ENCODE measurements around the gene BCAS3.

Gene BCAS3

DNA sequence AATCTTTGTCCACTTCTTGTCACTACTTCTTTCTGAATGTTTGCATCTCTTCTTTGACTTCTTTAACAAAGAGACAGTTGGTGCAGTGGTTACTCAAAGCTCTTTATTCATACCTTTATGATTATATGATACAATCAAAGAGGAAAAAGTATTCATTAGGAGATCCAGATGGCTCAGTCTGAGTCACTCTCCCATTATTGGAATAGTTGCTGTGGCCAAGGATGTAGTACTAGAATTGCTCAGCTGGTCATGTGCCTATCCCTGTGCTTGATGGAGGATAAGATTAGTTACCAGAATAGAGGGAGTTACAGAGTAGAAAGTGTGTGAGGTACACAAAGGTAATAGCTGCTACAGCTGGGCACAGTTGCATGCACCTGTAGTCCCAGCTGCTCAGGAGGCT lies 18.3 kb downstream of the BCAS3 start:
- Histone ChIP-seq H3K18ac (ENCODE audit: low read length) (no peak overlapping the region), H4K8ac (ENCODE audit: low read depth, low read length) (no peak overlapping the region), H4K5ac (ENCODE audit: low read length) (no peak overlapping the region), H2BK120ac (ENCODE audit: low read depth, low read length) (no peak overlapping the region), H3K4me1 (ENCODE audit: control insufficient read depth, low read depth, low read length) (no peaks in the 10 kb centered on the region), H2BK15ac (replicated peaks; ENCODE audit: low read depth) (no peak overlapping the region), H3K36me3 (ENCODE audit: control insufficient read depth, insufficient read depth, low read length) (no peaks in the 10 kb centered on the region), H3K79me1 (ENCODE audit: low read length) (no peaks in the 10 kb centered on the region), H3K79me2 (ENCODE audit: control insufficient read depth, insufficient read depth, low read length) (no peaks in the 10 kb centered on the region), H3K27ac (ENCODE audit: low read depth, low read length) (no peak overlapping the region), H2BK5ac (ENCODE audit: low read length) (no peak overlapping the region), H2AK5ac (ENCODE audit: low read length) (no peak overlapping the region), H3K4me3 (ENCODE audit: low read length) (no peak overlapping the region), H3K27me3 (ENCODE audit: insufficient read depth, low read length, poor library complexity) (no peaks in the 10 kb centered on the region), H3K23ac (ENCODE audit: low read length) (no peak overlapping the region), H3K56ac (ENCODE audit: low read length) (no peak overlapping the region), H3K9ac (ENCODE audit: low read length) (no peak overlapping the region), H3K4ac (ENCODE audit: low read depth, low read length) (no peak overlapping the region), H3K4me2 (ENCODE audit: low read length) (no peak overlapping the region)
- DNase-seq: no peak

DNA sequence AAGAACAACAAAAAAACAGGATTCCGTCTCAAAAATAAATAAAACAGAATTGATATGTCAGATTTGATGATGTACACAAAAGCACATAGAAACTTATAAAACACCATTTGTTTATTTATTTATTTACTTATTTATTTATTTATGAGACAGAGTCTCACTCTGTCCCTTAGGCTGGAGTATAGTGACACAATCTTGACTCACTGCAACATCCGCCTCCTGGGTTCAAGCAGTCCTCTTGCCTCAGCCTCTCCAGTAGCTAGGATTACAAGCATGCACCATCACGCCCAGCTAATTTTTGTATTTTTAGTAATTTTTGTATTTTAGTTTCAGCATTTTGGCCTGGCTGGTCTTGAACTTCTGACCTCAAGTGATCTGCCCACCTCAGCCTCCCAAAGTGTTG lies 21.4 kb downstream of the BCAS3 start:
- Histone ChIP-seq H3K27ac (ENCODE audit: low read depth, low read length) (no peak overlapping the region), H3K27me3 (ENCODE audit: insufficient read depth, low read length, poor library complexity) (no peaks in the 10 kb centered on the region), H2AK5ac (ENCODE audit: low read length) (no peak overlapping the region), H3K18ac (ENCODE audit: low read length) (no peak overlapping the region), H2BK120ac (ENCODE audit: low read depth, low read length) (no peak overlapping the region), H3K79me1 (ENCODE audit: low read length) (no peaks in the 10 kb centered on the region), H3K4me2 (ENCODE audit: low read length) (no peak overlapping the region), H3K4me1 (ENCODE audit: control insufficient read depth, low read depth, low read length) (no peaks in the 10 kb centered on the region), H3K9ac (ENCODE audit: low read length) (no peak overlapping the region), H4K5ac (ENCODE audit: low read length) (no peak overlapping the region), H2BK15ac (replicated peaks; ENCODE audit: low read depth) (no peak overlapping the region), H3K36me3 (ENCODE audit: control insufficient read depth, insufficient read depth, low read length) (no peaks in the 10 kb centered on the region), H3K79me2 (ENCODE audit: control insufficient read depth, insufficient read depth, low read length) (no peaks in the 10 kb centered on the region), H3K56ac (ENCODE audit: low read length) (no peak overlapping the region), H4K8ac (ENCODE audit: low read depth, low read length) (no peak overlapping the region), H3K4me3 (ENCODE audit: low read length) (no peak overlapping the region), H3K23ac (ENCODE audit: low read length) (no peak overlapping the region), H2BK5ac (ENCODE audit: low read length) (no peak overlapping the region), H3K4ac (ENCODE audit: low read depth, low read length) (no peak overlapping the region)
- WGBS (ENCODE audit: extremely low coverage, insufficient coverage, low lambda C conversion rate): no CpG with 5 or more reads among the region's 3 CpGs
- no peak for DNase-seq

DNA sequence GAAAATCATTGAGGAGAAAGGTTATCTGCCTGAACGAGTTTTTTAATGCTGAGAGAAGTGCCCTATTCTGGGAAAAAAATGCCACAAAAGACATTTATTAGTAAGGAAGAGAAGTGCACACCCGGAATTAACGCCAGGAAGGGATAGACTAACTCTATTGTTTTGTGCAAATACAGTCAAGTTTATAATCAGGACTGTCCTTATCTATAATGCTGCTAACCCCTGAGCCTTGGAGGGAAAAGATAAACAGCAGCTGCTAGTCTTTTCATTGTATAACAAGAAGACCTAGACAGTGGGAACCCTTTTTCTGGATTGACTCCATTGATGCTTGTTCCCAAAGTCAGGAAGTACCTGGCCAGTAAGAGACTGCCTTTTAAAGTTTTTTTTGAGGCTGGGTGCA lies 26.5 kb downstream of the BCAS3 start:
- no peaks in the 10 kb centered on the region for H3K79me2 ChIP-seq (ENCODE audit: control insufficient read depth, insufficient read depth, low read length)
- WGBS (ENCODE audit: extremely low coverage, insufficient coverage, low lambda C conversion rate): no CpG with 5 or more reads among the region's 3 CpGs
- H3K56ac ChIP-seq (ENCODE audit: low read length): no peak overlapping the region
- H4K8ac ChIP-seq (ENCODE audit: low read depth, low read length): no peak overlapping the region
- H3K4me1 ChIP-seq (ENCODE audit: control insufficient read depth, low read depth, low read length): no peaks in the 10 kb centered on the region
- H3K4me3 ChIP-seq (ENCODE audit: low read length): no peak overlapping the region
- H2BK15ac ChIP-seq (replicated peaks; ENCODE audit: low read depth): no peak overlapping the region
- no peak overlapping the region for H2BK120ac ChIP-seq (ENCODE audit: low read depth, low read length)
- H3K27me3 ChIP-seq (ENCODE audit: insufficient read depth, low read length, poor library complexity): no peaks in the 10 kb centered on the region
- no peak for DNase-seq
- H3K18ac ChIP-seq (ENCODE audit: low read length): no peak overlapping the region
- no peak overlapping the region for H2BK5ac ChIP-seq (ENCODE audit: low read length)
- no peak overlapping the region for H3K9ac ChIP-seq (ENCODE audit: low read length)
- H3K36me3 ChIP-seq (ENCODE audit: control insufficient read depth, insufficient read depth, low read length): no peaks in the 10 kb centered on the region
- no peak overlapping the region for H3K27ac ChIP-seq (ENCODE audit: low read depth, low read length)
- H3K23ac ChIP-seq (ENCODE audit: low read length): no peak overlapping the region
- H2AK5ac ChIP-seq (ENCODE audit: low read length): no peak overlapping the region
- H3K79me1 ChIP-seq (ENCODE audit: low read length): no peaks in the 10 kb centered on the region
- H4K5ac ChIP-seq (ENCODE audit: low read length): no peak overlapping the region
- no peak overlapping the region for H3K4ac ChIP-seq (ENCODE audit: low read depth, low read length)
- H3K4me2 ChIP-seq (ENCODE audit: low read length): no peak overlapping the region

DNA sequence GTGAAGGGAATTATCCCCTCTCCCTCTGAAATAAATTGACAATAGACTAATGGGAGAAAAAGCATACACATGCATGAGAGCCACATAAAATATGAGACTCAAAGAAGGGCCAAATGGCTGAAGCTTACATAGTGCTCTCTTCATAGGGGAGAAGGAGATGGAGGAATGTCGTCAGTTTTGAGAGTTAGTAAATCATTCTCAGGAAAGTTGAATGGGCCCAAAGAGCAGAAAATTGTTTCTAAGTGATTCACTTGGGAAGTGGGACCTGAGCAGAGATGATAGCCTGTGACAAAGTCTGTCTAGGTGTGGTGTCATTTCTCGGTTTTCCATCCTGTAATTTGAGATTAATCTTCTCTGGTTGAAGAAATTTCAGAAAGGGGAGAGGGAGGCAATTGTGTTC lies 35.0 kb downstream of the BCAS3 start:
- Histone ChIP-seq H3K79me2 (ENCODE audit: control insufficient read depth, insufficient read depth, low read length) (no peaks in the 10 kb centered on the region), H2BK5ac (ENCODE audit: low read length) (no peak overlapping the region), H3K23ac (ENCODE audit: low read length) (no peak overlapping the region), H3K4ac (ENCODE audit: low read depth, low read length) (no peak overlapping the region), H2BK120ac (ENCODE audit: low read depth, low read length) (no peak overlapping the region), H4K5ac (ENCODE audit: low read length) (no peak overlapping the region), H3K4me2 (ENCODE audit: low read length) (no peak overlapping the region), H3K56ac (ENCODE audit: low read length) (no peak overlapping the region), H3K79me1 (ENCODE audit: low read length) (no peaks in the 10 kb centered on the region), H2BK15ac (replicated peaks; ENCODE audit: low read depth) (no peak overlapping the region), H3K18ac (ENCODE audit: low read length) (no peak overlapping the region), H3K4me3 (ENCODE audit: low read length) (no peak overlapping the region), H3K4me1 (ENCODE audit: control insufficient read depth, low read depth, low read length) (no peaks in the 10 kb centered on the region), H3K36me3 (ENCODE audit: control insufficient read depth, insufficient read depth, low read length) (no peaks in the 10 kb centered on the region), H3K9ac (ENCODE audit: low read length) (no peak overlapping the region), H2AK5ac (ENCODE audit: low read length) (no peak overlapping the region), H3K27me3 (ENCODE audit: insufficient read depth, low read length, poor library complexity) (no peaks in the 10 kb centered on the region), H4K8ac (ENCODE audit: low read depth, low read length) (no peak overlapping the region), H3K27ac (ENCODE audit: low read depth, low read length) (no peak overlapping the region)
- no peak for DNase-seq
- no CpG with 5 or more reads among the region's 2 CpGs for WGBS (ENCODE audit: extremely low coverage, insufficient coverage, low lambda C conversion rate)

DNA sequence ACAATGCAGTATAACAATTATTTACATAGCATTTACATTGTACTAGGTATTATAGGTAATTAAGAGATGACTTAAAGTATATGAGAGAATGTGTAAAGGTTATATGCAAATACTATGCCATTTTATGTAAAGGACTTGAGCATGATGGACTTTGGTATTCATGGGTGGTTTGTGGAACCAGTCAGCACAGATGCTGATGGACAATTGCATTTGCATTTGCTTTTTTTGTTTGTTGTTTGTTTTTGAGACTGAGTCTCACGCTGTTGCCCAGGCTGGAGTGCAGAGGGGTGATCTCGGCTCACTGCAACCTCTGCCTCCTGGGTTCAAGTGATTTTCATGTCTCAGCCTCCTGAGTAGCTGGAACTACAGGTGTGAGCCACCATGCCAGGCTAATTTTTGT lies 36.0 kb downstream of the BCAS3 start:
- Histone ChIP-seq H3K9ac (ENCODE audit: low read length) (no peak overlapping the region), H3K36me3 (ENCODE audit: control insufficient read depth, insufficient read depth, low read length) (no peaks in the 10 kb centered on the region)
- no CpG with 5 or more reads among the region's 2 CpGs for WGBS (ENCODE audit: extremely low coverage, insufficient coverage, low lambda C conversion rate)

DNA sequence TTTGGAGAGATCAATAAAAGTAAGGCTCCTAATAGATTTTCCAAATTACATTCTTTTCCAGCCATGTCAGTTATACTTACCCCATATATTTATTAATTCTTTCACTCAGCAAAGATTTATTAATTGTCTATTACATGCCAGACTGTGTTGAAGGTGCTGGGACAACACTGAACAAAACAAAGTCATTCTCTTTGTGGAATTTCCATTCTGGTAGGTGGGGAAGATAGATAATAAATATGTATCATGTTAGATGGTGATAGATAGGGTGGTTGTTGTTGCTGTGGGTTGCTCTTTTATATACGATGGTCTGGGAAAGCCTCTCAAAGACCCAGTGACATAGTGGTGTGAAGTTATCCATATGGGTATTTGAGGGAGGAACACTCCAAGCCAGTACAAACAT lies 39.1 kb downstream of the BCAS3 start:
- no peaks in the 10 kb centered on the region for H3K79me1 ChIP-seq (ENCODE audit: low read length)
- no peak overlapping the region for H3K4ac ChIP-seq (ENCODE audit: low read depth, low read length)
- no peak overlapping the region for H3K18ac ChIP-seq (ENCODE audit: low read length)
- WGBS (ENCODE audit: extremely low coverage, insufficient coverage, low lambda C conversion rate): no CpG with 5 or more reads among the region's 1 CpG
- no peak overlapping the region for H3K27ac ChIP-seq (ENCODE audit: low read depth, low read length)
- no peak overlapping the region for H3K4me2 ChIP-seq (ENCODE audit: low read length)
- no peak overlapping the region for H2AK5ac ChIP-seq (ENCODE audit: low read length)
- no peak overlapping the region for H4K5ac ChIP-seq (ENCODE audit: low read length)
- H3K79me2 ChIP-seq (ENCODE audit: control insufficient read depth, insufficient read depth, low read length): no peaks in the 10 kb centered on the region
- no peak overlapping the region for H3K4me3 ChIP-seq (ENCODE audit: low read length)
- H3K56ac ChIP-seq (ENCODE audit: low read length): no peak overlapping the region
- no peak overlapping the region for H2BK120ac ChIP-seq (ENCODE audit: low read depth, low read length)
- H2BK5ac ChIP-seq (ENCODE audit: low read length): no peak overlapping the region
- no peaks in the 10 kb centered on the region for H3K27me3 ChIP-seq (ENCODE audit: insufficient read depth, low read length, poor library complexity)
- no peak overlapping the region for H4K8ac ChIP-seq (ENCODE audit: low read depth, low read length)
- H2BK15ac ChIP-seq (replicated peaks; ENCODE audit: low read depth): no peak overlapping the region
- H3K23ac ChIP-seq (ENCODE audit: low read length): no peak overlapping the region
- no peak for DNase-seq
- H3K9ac ChIP-seq (ENCODE audit: low read length): no peak overlapping the region
- H3K36me3 ChIP-seq (ENCODE audit: control insufficient read depth, insufficient read depth, low read length): no peaks in the 10 kb centered on the region
- H3K4me1 ChIP-seq (ENCODE audit: control insufficient read depth, low read depth, low read length): no peaks in the 10 kb centered on the region

More for the DNA sequence above, 36.0 kb downstream of the BCAS3 start:
- H2BK5ac ChIP-seq (ENCODE audit: low read length): no peak overlapping the region
- H3K23ac ChIP-seq (ENCODE audit: low read length): no peak overlapping the region
- DNase-seq: no peak
- H3K4me1 ChIP-seq (ENCODE audit: control insufficient read depth, low read depth, low read length): no peaks in the 10 kb centered on the region
- no peaks in the 10 kb centered on the region for H3K79me1 ChIP-seq (ENCODE audit: low read length)
- H3K4ac ChIP-seq (ENCODE audit: low read depth, low read length): no peak overlapping the region
- no peaks in the 10 kb centered on the region for H3K79me2 ChIP-seq (ENCODE audit: control insufficient read depth, insufficient read depth, low read length)
- no peak overlapping the region for H2AK5ac ChIP-seq (ENCODE audit: low read length)
- no peak overlapping the region for H3K27ac ChIP-seq (ENCODE audit: low read depth, low read length)
- no peak overlapping the region for H3K56ac ChIP-seq (ENCODE audit: low read length)
- H3K4me3 ChIP-seq (ENCODE audit: low read length): no peak overlapping the region
- no peak overlapping the region for H4K5ac ChIP-seq (ENCODE audit: low read length)
- no peak overlapping the region for H4K8ac ChIP-seq (ENCODE audit: low read depth, low read length)
- H3K27me3 ChIP-seq (ENCODE audit: insufficient read depth, low read length, poor library complexity): no peaks in the 10 kb centered on the region
- H3K4me2 ChIP-seq (ENCODE audit: low read length): no peak overlapping the region
- H2BK15ac ChIP-seq (replicated peaks; ENCODE audit: low read depth): no peak overlapping the region
- H2BK120ac ChIP-seq (ENCODE audit: low read depth, low read length): no peak overlapping the region
- no peak overlapping the region for H3K18ac ChIP-seq (ENCODE audit: low read length)

Measured in mesendoderm (in vitro differentiated cells).